ENCODE data around the gene KIF22.

DNA sequence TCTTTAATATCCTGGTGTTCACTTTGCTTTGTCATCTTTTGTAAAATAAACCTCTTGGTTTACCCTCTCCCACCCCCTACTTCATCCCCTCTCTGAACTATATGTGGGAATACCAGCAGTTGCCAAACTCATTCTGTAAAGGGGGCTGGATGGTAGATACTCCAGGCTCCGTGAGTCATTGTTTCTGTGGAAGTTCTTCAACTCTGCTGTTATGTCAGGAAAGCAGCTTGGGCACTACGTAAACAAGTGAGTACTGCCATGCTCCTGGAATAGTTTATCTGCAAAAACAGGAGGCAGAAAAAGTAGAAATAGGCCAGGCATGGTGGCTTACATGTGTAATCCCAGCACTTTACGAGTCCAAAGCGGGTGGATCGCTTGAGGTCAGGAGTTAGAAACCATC is 47.3 kb downstream of the KIF22 start:
- TF ChIP-seq SP1 (IDR thresholded peaks at IDR 0.05) (no peak), FOXK2 (IDR thresholded peaks at IDR 0.05) (no peak), ELF4 (IDR thresholded peaks at IDR 0.05) (no peak), FOXA1 (IDR thresholded peaks at IDR 0.05) (no peak), SUZ12 (IDR thresholded peaks at IDR 0.05) (no peak), HDGF (IDR thresholded peaks at IDR 0.05; ENCODE audit: borderline replicate concordance) (no peak), ZNF384 (IDR thresholded peaks at IDR 0.05) (no peak)
- TF ChIP-seq, protein P1, sequence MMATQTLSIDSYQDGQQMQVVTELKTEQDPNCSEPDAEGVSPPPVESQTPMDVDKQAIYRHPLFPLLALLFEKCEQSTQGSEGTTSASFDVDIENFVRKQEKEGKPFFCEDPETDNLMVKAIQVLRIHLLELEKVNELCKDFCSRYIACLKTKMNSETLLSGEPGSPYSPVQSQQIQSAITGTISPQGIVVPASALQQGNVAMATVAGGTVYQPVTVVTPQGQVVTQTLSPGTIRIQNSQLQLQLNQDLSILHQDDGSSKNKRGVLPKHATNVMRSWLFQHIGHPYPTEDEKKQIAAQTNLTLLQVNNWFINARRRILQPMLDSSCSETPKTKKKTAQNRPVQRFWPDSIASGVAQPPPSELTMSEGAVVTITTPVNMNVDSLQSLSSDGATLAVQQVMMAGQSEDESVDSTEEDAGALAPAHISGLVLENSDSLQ (IDR thresholded peaks at IDR 0.05) = no peak
